8988T (cell line): ENCODE results near the gene NT5DC1.

Experiments
- DNase-seq: peaks from one replicate; pipeline ENCODE4 v3.0.0; 2011

Gene NT5DC1

DNA sequence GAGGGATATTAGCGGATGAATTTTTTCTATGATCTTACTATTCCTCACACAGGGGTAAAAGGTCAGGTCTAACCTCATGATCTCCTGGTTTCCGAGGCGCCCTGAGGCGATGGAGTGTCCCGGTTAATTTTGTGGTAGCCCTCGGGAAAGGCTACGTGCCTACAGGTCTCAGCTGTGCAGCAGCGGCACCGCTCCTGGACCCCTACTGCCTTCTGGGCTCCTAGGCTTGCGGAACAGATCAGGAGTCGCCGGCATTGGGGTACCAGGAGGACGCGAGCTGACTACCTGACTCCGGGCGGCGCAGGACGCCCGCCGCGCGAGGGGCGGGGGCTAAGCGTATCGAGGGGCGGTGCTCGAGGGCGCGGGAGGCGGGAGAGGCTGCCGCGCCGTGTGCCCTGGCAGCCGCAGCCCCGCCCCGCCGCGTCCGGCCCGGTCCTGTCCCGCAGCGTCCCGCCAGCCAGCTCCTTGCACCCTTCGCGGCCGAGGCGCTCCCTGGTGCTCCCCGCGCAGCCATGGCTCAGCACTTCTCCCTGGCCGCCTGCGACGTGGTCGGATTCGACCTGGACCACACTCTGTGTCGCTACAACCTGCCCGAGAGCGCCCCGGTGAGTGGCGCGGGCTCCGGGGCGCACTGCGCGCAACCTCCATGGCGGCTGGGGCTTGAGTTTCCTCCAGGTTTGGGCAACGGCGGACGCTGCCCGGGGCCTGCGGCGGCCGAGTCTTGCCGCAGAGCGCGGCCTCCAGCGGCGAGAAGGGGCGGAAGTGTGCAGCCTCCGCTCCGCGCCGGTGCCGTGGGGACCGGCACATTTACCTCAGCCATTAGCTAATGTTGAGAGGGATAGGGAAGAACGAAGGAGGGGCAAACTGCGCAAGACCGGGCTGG lies at the start of gene NT5DC1:
TSS of gene NT5DC1 (plus strand) at position 435 of the 883 bp plus-strand sequence. CDS start at position 513, 78 bp downstream.
- DNase-seq, result peak; percentile 86

- DNase-seq, result no peak
Measured at GRCh38 chr6:116051244-116051643, 49.4 kb upstream of the NT5DC1 start.

GRCh38 chr6:116055513-116055912 lies 45.1 kb upstream of the NT5DC1 start:
- DNase-seq, result no peak

- no peak for DNase-seq
Measured at GRCh38 chr6:116057766-116058165, 42.9 kb upstream of the NT5DC1 start.

DNA sequence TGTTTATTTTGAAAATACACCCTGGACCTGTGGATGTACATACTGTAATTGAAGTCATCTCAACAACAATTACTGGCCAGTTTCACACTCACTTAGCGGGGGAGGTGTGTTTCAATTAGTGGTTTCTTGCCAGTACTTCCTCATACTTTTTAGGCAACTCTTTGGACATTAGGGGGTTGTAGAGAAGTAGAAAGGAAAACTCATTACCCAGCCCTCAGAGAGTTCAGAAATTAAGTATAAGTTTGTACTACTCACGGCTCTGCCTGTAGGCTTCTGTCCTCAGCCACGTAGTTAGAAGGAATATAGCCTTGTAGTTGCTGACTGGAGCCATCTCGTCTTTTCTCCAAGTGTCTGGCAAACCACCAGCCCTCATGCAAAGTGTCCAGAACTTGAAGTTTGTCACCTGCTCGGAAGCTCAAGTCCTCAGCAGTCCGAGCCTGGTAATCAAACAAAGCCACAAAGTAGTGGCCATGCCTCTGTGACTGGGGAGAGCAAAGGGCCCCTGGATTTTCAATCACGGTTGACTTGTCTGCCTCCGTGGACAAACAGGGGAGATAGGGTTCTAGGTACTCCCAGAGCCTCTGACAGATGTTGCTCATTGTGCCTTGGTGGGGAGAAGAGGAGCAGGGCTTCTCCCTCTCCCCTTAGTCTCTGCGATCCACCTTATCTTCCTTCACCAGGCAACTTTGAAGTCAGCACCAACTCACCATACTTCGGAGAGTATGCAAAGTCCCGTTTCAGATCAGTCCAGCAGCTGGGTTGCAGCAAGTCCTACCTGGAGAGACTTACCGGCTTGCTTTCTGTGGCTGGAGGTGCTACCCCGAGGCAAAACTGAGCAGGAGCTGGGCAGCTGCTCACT lies 40.7 kb upstream of the NT5DC1 start:
- DNase-seq, result no peak

DNA sequence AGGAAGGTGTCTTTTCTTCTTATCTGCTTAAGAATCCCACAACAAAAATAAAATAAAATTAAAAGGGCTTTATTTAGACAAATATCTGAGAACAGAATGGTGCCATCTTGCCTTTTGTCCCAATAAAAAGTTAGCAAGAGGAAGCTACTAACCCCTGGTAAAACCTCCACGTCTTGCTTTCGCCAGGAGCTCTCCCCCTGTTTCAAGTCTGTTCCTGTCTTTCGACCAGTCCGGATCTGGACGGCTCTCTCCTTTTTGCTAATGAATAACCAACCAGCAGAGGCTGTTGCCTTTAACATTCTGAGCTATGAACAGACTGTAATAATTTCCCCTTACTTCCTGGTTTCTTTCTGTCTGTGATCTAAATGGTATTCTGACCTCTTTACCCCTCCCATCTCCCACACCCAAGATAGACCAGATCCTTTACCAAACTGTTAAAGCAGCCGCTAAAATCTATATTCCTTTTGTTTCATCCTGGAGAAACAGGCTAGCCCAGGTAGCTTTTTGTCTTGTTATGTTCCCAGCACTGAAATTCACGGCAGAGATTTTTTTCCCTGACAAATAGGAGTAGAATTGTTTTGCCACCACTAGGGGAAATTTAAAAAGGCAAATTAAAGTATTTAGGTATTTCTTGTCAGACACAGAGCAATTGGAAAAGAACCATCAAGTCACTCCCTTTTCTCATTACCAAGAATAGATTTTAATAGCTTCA lies 39.9 kb upstream of the NT5DC1 start, which contains the start of gene FRK:
TSS of gene FRK (minus strand) at position 320 of the 712 bp plus-strand sequence. CDS start 580 bp downstream, outside the sequence.
- DNase-seq, result no peak

DNA sequence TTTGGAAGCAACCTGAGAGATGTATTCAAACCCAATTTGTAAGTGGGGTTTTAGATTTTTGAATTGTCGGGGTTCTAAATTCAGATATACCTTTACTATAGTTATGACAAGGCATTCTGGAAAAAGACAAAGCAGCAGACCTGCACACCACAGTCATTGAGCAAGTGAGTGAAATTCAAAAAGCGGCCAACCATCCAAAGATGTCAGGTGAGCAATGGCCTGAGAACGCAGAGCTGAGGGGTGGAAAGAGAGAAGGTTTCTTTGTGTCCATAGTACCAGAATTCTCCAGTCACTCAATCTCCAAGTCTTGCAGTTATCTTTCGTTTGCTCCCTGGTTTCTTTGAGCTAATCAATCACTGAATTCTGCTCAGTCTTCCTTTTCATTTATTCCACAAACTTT lies 38.2 kb upstream of the NT5DC1 start:
- DNase-seq, result no peak

DNA sequence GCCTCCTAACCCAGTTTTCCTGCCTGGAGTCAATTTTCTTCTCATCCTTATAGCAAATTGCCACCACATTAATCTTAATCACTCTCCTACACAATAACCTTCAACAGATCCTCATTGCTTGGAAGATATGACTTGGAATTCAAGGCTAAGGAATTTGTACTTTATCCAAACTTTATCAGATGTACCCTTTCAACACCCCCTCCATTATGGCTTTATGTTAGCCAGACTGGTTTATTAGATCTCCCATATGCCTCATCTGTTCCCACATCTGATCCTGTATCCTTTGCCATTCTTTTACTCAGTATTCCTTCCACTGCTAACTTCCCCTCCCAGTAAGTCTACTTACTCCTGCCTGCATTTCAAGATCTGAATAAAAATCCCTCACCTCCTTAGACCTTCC lies 36.0 kb upstream of the NT5DC1 start:
- no peak for DNase-seq

GRCh38 chr6:116066789-116067188 lies 33.9 kb upstream of the NT5DC1 start:
- no peak for DNase-seq

- DNase-seq, result no peak
Measured at GRCh38 chr6:116070101-116070500, 30.6 kb upstream of the NT5DC1 start.

DNA sequence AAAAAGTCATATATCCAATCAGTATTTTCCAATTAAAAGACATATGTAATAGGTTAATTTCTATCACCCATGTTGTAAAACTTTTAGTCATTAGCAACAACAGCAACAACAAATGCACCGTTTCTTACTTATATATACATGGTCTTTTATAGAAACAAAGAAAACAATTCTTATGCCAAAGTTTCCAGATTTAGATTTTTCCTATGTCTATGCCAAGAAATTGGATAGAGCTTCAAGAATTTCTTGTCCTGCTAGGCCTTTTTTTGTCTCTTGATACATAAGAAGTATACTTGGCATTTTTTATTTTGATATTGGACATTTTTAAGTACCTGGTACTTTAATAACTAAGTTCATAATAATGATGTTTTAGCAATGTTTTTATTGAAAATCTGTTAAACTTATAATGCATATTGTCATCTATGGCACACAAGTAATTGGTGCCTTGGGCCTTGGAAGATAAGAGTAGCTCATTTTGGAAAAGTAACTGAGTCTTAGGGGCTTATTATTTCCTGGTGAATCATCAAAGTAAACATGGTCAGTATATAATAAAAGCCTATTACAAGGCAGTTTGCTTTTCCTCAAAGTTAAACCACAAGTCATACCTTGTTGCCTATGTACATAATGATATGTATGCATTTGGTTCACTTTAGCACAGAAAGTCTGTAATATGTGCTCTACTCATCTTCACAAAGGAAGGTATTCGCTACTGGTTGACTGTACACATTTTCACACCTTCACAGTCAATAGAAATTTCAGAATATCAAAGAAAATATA lies 29.9 kb upstream of the NT5DC1 start:
- no peak for DNase-seq

GRCh38 chr6:116072368-116072767 lies 28.3 kb upstream of the NT5DC1 start:
- no peak for DNase-seq

DNA sequence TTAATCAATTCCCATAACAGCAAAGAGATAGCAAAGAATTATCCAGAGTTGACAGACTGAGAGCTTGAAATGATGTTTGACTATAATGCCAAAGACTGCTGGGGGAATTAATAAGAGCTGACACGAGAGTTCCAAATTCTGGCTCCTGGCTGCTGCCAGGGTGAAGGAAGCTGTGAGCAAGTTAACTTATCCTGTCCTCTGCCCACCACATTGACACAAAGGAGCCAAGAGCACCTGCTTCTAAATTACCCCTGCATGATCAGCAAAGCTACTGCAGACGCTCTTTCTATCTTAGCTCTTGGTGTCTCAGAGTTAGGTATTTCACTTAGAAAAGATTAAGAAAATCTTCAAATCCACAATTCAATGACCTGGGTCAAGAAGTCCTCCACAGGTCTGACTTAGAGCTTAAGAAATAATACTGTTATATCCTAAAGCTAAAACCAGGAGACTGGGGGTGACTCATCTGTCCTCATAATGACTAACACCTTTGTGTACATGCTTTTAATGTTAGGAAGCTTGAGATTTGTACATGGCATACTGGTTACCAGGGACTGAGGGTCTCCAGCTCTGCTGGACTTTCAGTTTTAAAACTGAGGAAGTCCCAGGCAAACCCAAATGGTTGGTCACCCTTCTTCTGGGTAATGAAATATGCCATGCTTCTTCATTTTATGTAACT lies 26.8 kb upstream of the NT5DC1 start:
- no peak for DNase-seq

- DNase-seq, result no peak
Measured at GRCh38 chr6:116074732-116075390, 25.8 kb upstream of the NT5DC1 start.

DNA sequence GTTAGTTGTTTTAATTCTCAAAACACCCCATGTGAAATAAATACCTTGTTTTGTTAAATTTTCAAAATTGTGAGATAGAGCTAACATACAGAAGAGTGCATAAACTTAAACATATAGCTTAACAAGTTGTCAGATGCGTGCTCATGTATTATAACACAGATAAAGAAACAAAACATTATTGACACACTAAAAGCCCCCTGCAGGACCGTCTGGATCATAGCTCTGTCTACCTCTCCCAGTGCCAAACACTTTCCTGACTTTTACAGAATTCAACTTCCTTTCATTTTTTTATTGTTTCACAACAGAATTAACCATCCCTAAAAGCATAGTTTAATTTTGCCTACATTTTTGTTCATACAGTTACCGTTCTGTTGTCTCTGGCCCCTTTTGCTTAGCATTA lies 22.1 kb upstream of the NT5DC1 start:
- DNase-seq, result no peak

GRCh38 chr6:116078945-116079344 lies 21.7 kb upstream of the NT5DC1 start:
- DNase-seq, result no peak

- DNase-seq, result no peak
Measured at GRCh38 chr6:116083052-116083451, 17.6 kb upstream of the NT5DC1 start.

DNA sequence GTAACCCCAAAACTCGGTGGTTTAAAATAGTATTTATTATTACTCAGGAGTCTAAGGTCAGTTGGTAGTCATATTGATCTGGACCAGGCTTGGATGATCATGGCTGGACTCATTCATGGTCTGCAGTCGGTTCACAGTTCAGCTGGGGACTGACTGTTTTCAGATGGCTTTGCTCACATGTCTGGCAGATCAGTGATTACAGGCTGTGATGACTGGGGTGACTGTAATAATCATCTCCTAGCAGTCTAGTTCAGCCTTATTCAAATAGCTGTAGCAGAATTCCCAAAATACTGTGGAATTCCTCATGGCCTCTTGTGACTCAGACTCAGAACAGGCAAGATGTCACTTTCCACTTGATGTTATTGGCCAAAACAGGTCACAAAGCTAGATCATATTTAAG lies 16.4 kb upstream of the NT5DC1 start:
- no peak for DNase-seq

GRCh38 chr6:116087437-116088027 lies 13.1 kb upstream of the NT5DC1 start:
- DNase-seq, result no peak

DNA sequence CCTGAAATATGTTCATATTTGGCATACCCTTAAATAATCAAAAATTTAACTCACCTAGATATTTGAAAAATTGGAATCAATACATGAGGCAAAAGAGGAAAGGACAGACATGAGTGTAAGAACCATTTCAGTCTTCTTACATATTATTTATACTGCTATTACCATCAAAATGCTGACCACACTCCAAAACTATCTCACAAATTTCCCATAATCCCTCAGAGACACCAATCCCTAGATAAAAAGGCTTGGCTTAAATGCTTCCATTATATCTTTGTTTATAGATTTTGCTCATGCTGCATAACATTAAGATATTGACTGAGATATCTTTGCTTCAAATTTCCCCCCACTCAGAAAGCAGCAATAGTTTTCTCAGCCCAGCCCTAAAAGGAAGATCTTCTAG lies 11.7 kb upstream of the NT5DC1 start:
- DNase-seq, result no peak

- no peak for DNase-seq
Measured at GRCh38 chr6:116090251-116090650, 10.4 kb upstream of the NT5DC1 start.
